HCT116 (cell line): ENCODE data around the gene PIP4K2B. TPM values are rescaled to one million over a fixed set of nuclear protein-coding genes. Genes with fewer than 3 reads are reported as not detected.
"Not testable (repeated sequence)": the region's sequence is repeated elsewhere in the genome, so short reads cannot be mapped to it uniquely, and the experiment has no call there.

Experiments
- ATAC-seq: fragments of 200-7000 bp; cut with Tn5 transposase; 2 replicates; pipeline ENCODE4 v1.9.1; 2020; ENCODE audit warnings: mild to moderate bottlenecking, moderate library complexity
- BruUV-seq: library from RNA; stranded (reverse); fragments of 400-500 nt; replicated peaks from 2 replicates; lab custom pipeline; 2021; lab: Mats Ljungman, UMichigan
- CTCF ChIA-PET: fragments of 300-600 bp; sonication (Branson Sonifier 250); formaldehyde crosslinking; loops from one replicate; lab custom pipeline; 2021; ENCODE audit warnings: antibody characterized with exemption; lab: Charles Lee
- POLR2A ChIA-PET: fragments of 300-600, 350-600 bp; sonication (Branson Sonifier 250); formaldehyde crosslinking; loops from one replicate; lab custom pipeline; 2021; ENCODE audit warnings: antibody characterized with exemption; lab: Charles Lee
- RAD21 ChIA-PET, 2 experiments: fragments of 300-600 bp; sonication (Branson Sonifier 250); formaldehyde crosslinking; loops; one replicate each; lab custom pipeline; 2023; ENCODE audit warnings: low total read pairs in 2 of 2; ENCODE audit not compliant: uncharacterized antibody in 2 of 2, unreplicated experiment in 2 of 2, low non-redundant PET in 1 of 2; lab: Charles Lee
- DNase-seq: peaks from one replicate; pipeline ENCODE4 v3.0.0-alpha.2; 2010; ENCODE audit warnings: low read depth, low spot score
- H2AFZ ChIP-seq: fragments of 200-600 bp; shearing (Covaris generic), sonication (generic); 2 replicates; pipeline ENCODE4 v1.6.1; 2017; ENCODE audit warnings: low read depth, mixed run types, mixed read lengths, antibody characterized with exemption, low read length; ENCODE audit not compliant: poor library complexity, severe bottlenecking
- H3K27ac ChIP-seq: 2 replicates; pipeline ENCODE4 v1.5.1; 2012; ENCODE audit warnings: low read depth, low read length
- H3K27me3 ChIP-seq: fragments of 200-600 bp; sonication (generic); 2 replicates; pipeline ENCODE4 v1.6.1; 2016; ENCODE audit warnings: mixed run types, low read length, mixed read lengths; ENCODE audit not compliant: insufficient read depth
- H3K36me3 ChIP-seq, 2 experiments: fragments of 200-500 bp in 1 of 2; fragments of 200-600 bp in 1 of 2; sonication (Bioruptor generic) in 1 of 2; sonication (generic) in 1 of 2; 2 replicates each; pipeline versions ENCODE4 v1.5.1 to v1.6.1; 2014 to 2016; ENCODE audit warnings: low read length in 2 of 2, inconsistent platforms in 1 of 2, mixed read lengths in 1 of 2, mixed run types in 1 of 2; ENCODE audit not compliant: insufficient read depth in 2 of 2, control insufficient read depth in 1 of 2
- H3K4me1 ChIP-seq, 2 experiments: fragments of 200-600 bp in 1 of 2; sonication (generic) in 1 of 2; 2 replicates each; pipeline versions ENCODE4 v1.5.1 to v1.6.1; 2012 to 2017; ENCODE audit warnings: low read length in 2 of 2, inconsistent platforms in 1 of 2, mild to moderate bottlenecking in 1 of 2, mixed read lengths in 1 of 2, mixed run types in 1 of 2, moderate library complexity in 1 of 2; ENCODE audit not compliant: insufficient read depth in 2 of 2, control insufficient read depth in 1 of 2
- H3K4me2 ChIP-seq: fragments of 200-600 bp; sonication (generic); 2 replicates; pipeline ENCODE4 v1.6.1; 2017; ENCODE audit warnings: mixed run types, low read length, mixed read lengths
- H3K4me3 ChIP-seq, 2 experiments: fragments of 200-600 bp in 1 of 2; sonication (generic) in 1 of 2; replicated peaks in 1 of 2; 2 replicates each; pipeline ENCODE4 v1.5.1; 2011 to 2016; ENCODE audit warnings: low read length in 2 of 2, control low read depth in 1 of 2, low read depth in 1 of 2, mild to moderate bottlenecking in 1 of 2, mixed read lengths in 1 of 2, mixed run types in 1 of 2
- H3K79me2 ChIP-seq: fragments of 200-600 bp; sonication (generic); 2 replicates; pipeline ENCODE4 v1.6.1; 2017; ENCODE audit warnings: mild to moderate bottlenecking, mixed run types, low read length, moderate library complexity, mixed read lengths; ENCODE audit not compliant: insufficient read depth
- H3K9ac ChIP-seq: fragments of 200-600 bp; sonication (generic); 2 replicates; pipeline ENCODE4 v1.6.1; 2016; ENCODE audit warnings: low read length, mixed read lengths
- H3K9me2 ChIP-seq: fragments of 200-600 bp; sonication (generic), shearing (Covaris generic); 2 replicates; pipeline ENCODE4 v1.6.1; 2017; ENCODE audit warnings: mixed run types, mild to moderate bottlenecking, moderate library complexity; ENCODE audit not compliant: insufficient read depth
- H3K9me3 ChIP-seq, 2 experiments: fragments of 200-500 bp in 1 of 2; fragments of 200-600 bp in 1 of 2; sonication (Bioruptor generic) in 1 of 2; sonication (generic) in 1 of 2; 2 replicates each; pipeline ENCODE4 v1.6.1; 2014 to 2017; ENCODE audit warnings: low read length in 2 of 2, mixed read lengths in 2 of 2, inconsistent platforms in 1 of 2, low read depth in 1 of 2, mild to moderate bottlenecking in 1 of 2, mixed run types in 1 of 2, moderate library complexity in 1 of 2; ENCODE audit not compliant: control insufficient read depth in 1 of 2, insufficient read depth in 1 of 2
- H4K20me1 ChIP-seq: fragments of 200-600 bp; sonication (generic), shearing (Covaris generic); 2 replicates; pipeline ENCODE4 v1.6.1; 2017; ENCODE audit warnings: mixed run types, mild to moderate bottlenecking, moderate library complexity; ENCODE audit not compliant: insufficient read depth
- ELF1 ChIP-seq: IDR thresholded peaks from 2 replicates; pipeline ENCODE4 v1.6.1; 2012; ENCODE audit warnings: low read depth, borderline replicate concordance
- EZH2 ChIP-seq: fragments of 200-600 bp; sonication (generic); IDR thresholded peaks from 2 replicates; pipeline ENCODE4 v1.6.1; 2017; ENCODE audit warnings: antibody characterized with exemption, mixed run types
- FOSL1 ChIP-seq: IDR thresholded peaks from 2 replicates; pipeline ENCODE4 v1.6.1; 2012; ENCODE audit warnings: low read depth
- POLR2A ChIP-seq: IDR thresholded peaks from 2 replicates; pipeline ENCODE4 v1.7.0; 2011; ENCODE audit warnings: borderline replicate concordance; ENCODE audit not compliant: insufficient read depth, insufficient read length; ENCODE audit errors: extremely low read depth
- SIN3A ChIP-seq: IDR thresholded peaks from 2 replicates; pipeline ENCODE4 v1.6.1; 2012; ENCODE audit warnings: low read depth
- SP1 ChIP-seq: IDR thresholded peaks from 2 replicates; pipeline ENCODE4 v1.6.1; 2012; ENCODE audit warnings: low read depth
- TCF7L2 ChIP-seq: IDR thresholded peaks from 2 replicates; pipeline ENCODE4 v1.7.0; 2011; ENCODE audit warnings: borderline replicate concordance, inconsistent platforms; ENCODE audit not compliant: insufficient read depth, insufficient read length; ENCODE audit errors: extremely low read depth
- ZBTB33 ChIP-seq: IDR thresholded peaks from 2 replicates; pipeline ENCODE4 v1.6.1; 2011; ENCODE audit warnings: mild to moderate bottlenecking, low read length, moderate library complexity; ENCODE audit not compliant: insufficient replicate concordance; ENCODE audit errors: extremely low read depth
- ZFX ChIP-seq: fragments of 450-650 bp; IDR thresholded peaks from 2 replicates; pipeline ENCODE4 v1.6.1; 2017
- ZNF274 ChIP-seq: fragments of 200-500 bp; sonication (Bioruptor generic); IDR thresholded peaks from 2 replicates; pipeline ENCODE4 v1.6.1; 2014; ENCODE audit warnings: mild to moderate bottlenecking, low read depth, low read length, inconsistent platforms
- intact Hi-C: fragments of 100-400 bp; cut with micrococcal nuclease; formaldehyde crosslinking; loops from 2 replicates; pipeline ENCODE4 v1.10.0; 2022
- total RNA-seq: library from RNA; stranded (reverse); gene quantifications from one replicate; pipeline ENCODE4 v1.2.1, GENCODE V29; 2021; ENCODE audit not compliant: unreplicated experiment
- TF ChIP-seq, protein P1 (sequence below): IDR thresholded peaks from 2 replicates; pipeline ENCODE4 v1.6.1; 2012

Gene PIP4K2B
- total RNA-seq, 1 experiment from 2014 or later = 40.3 TPM

- TF ChIP-seq POLR2A (no peak), EZH2 (no peak), SP1 (no peak), ZNF274 (no peak), ZFX (no peak), ELF1 (no peak), FOSL1 (no peak), TCF7L2 (no peak), SIN3A (no peak)
- TF ChIP-seq, protein P1, sequence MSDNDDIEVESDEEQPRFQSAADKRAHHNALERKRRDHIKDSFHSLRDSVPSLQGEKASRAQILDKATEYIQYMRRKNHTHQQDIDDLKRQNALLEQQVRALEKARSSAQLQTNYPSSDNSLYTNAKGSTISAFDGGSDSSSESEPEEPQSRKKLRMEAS = no peak
These were observed 71.0 kb downstream of the PIP4K2B start (continued) for GRCh38 chr17:38728290-38728831.

- no peak overlapping the region for H3K27ac ChIP-seq
- peaks cover 11 to 27% of the 10 kb centered on the region in 2 experiments; a peak in 3 of 4 replicates for H3K4me1 ChIP-seq
- H3K4me3 ChIP-seq = no peak overlapping the region
- no peaks in the 10 kb centered on the region for H3K27me3 ChIP-seq
- ChIA-PET CTCF (interaction anchor here (1.0 kb wide), 1 partner anchor 9 kb away, joined by 4 read pairs; no protein-coding TSS in a partner anchor), POLR2A (no interaction called here), RAD21 (no interaction called here)
- no peaks in the 10 kb centered on the region for H3K9me2 ChIP-seq
- intact Hi-C loops = no loop called here
- no peak for DNase-seq
- H3K79me2 ChIP-seq = peaks cover 25% of the 10 kb centered on the region
- BruUV-seq = no TSS peak
- H4K20me1 ChIP-seq = no peaks in the 10 kb centered on the region
- TF ChIP-seq ZBTB33 (no peak), ELF1 (no peak)
- TF ChIP-seq, protein P1 = no peak
- TF ChIP-seq, all 23 proteins: peak for 0
- Histone ChIP-seq H3K9me3 (no peaks in the 10 kb centered on the region), H3K9ac (no peak overlapping the region), H3K4me2 (no peak overlapping the region), H2AFZ (no peak overlapping the region), H3K36me3 (peaks cover 5 to 9% of the 10 kb centered on the region in 2 experiments; a peak in 3 of 4 replicates)
- ATAC-seq = no peak
These were observed 71.6 kb downstream of the PIP4K2B start for GRCh38 chr17:38727736-38728135.

- H3K79me2 ChIP-seq, H3K27me3 ChIP-seq, POLR2A ChIA-PET, ATAC-seq, CTCF ChIA-PET, DNase-seq, RAD21 ChIA-PET, H3K4me2 ChIP-seq, intact Hi-C loops, H4K20me1 ChIP-seq, H3K9me2 ChIP-seq, H2AFZ ChIP-seq, BruUV-seq, H3K4me3 ChIP-seq, H3K9ac ChIP-seq, H3K27ac ChIP-seq, H3K9me3 ChIP-seq: not testable (repeated sequence)
- Histone ChIP-seq H3K4me1 (peaks cover 4 to 18% of the 10 kb centered on the region in 2 experiments; a peak in 3 of 4 replicates), H3K36me3 (peaks cover 8 to 10% of the 10 kb centered on the region in 2 experiments)
These were observed 73.2 kb downstream of the PIP4K2B start for GRCh38 chr17:38726145-38726544.
